CD4-positive, alpha-beta T cell (primary cell): ENCODE data around the gene PLXNB1. TPM values are rescaled to one million over a fixed set of nuclear protein-coding genes. Genes with fewer than 3 reads are reported as not detected.
A peak's percentile ranks its signal among the peaks of the same experiment; 100 is the strongest.

ENCODE experiments used
- ATAC-seq: fragments of 200-7000 bp; cut with Tn5 transposase; one replicate; pipeline ENCODE4 v1.10.0; 2022; ENCODE audit warnings: mild to moderate bottlenecking; ENCODE audit not compliant: poor library complexity
- CTCF ChIA-PET: fragments of 350-600 bp; sonication (Branson Sonifier 250); formaldehyde crosslinking; loops from one replicate; lab custom pipeline; 2021; ENCODE audit warnings: antibody characterized with exemption, inconsistent platforms; lab: Charles Lee
- POLR2A ChIA-PET: fragments of 350-600 bp; sonication (Branson Sonifier 250); formaldehyde crosslinking; loops from one replicate; lab custom pipeline; 2021; ENCODE audit warnings: antibody characterized with exemption, inconsistent platforms; lab: Charles Lee
- DNase-seq, 14 experiments: peaks; one replicate each; pipeline ENCODE4 v3.0.0-alpha.2; 2013 to 2020; ENCODE audit warnings: mixed read lengths in 2 of 14
- H3K27ac ChIP-seq, 2 donors: one replicate each; pipeline versions ENCODE4 v1.5.1 to v1.7.0; 2013; ENCODE audit warnings: low read length in 2 of 2, low read depth in 1 of 2, mild to moderate bottlenecking in 1 of 2
- H3K27me3 ChIP-seq, 2 experiments: 1 replicate in 1 of 2; 2 replicates in 1 of 2; pipeline versions ENCODE4 v1.6.1 to v1.7.0; 2013; ENCODE audit warnings: low read length in 2 of 2, control low read depth in 1 of 2, mild to moderate bottlenecking in 1 of 2, moderate library complexity in 1 of 2; ENCODE audit not compliant: insufficient read depth in 2 of 2, control insufficient read depth in 1 of 2
- H3K36me3 ChIP-seq: one replicate; pipeline ENCODE4 v1.6.1; 2013; ENCODE audit warnings: low read length, control low read depth; ENCODE audit not compliant: insufficient read depth
- H3K4me1 ChIP-seq: one replicate; pipeline ENCODE4 v1.6.1; 2013; ENCODE audit warnings: low read length, control low read depth; ENCODE audit not compliant: insufficient read depth
- H3K4me3 ChIP-seq: one replicate; pipeline ENCODE4 v1.5.1; 2013; ENCODE audit warnings: mild to moderate bottlenecking, low read length, moderate library complexity
- H3K9me3 ChIP-seq, 2 experiments: 1 replicate in 1 of 2; 2 replicates in 1 of 2; pipeline versions ENCODE4 v1.6.1 to v1.7.0; 2013; ENCODE audit warnings: low read length in 2 of 2, mild to moderate bottlenecking in 2 of 2, control low read depth in 1 of 2, moderate library complexity in 1 of 2; ENCODE audit not compliant: control insufficient read depth in 1 of 2, insufficient read depth in 1 of 2
- H3K27ac Mint-ChIP-seq: one replicate; pipeline ENCODE4 v1.8.0; 2020; ENCODE audit warnings: mixed read lengths
- H3K27me3 Mint-ChIP-seq: one replicate; pipeline ENCODE4 v1.8.0; 2021; ENCODE audit warnings: mixed read lengths
- H3K36me3 Mint-ChIP-seq: one replicate; pipeline ENCODE4 v1.8.0; 2021; ENCODE audit warnings: low read depth, mixed read lengths
- H3K4me1 Mint-ChIP-seq: one replicate; pipeline ENCODE4 v1.8.0; 2021; ENCODE audit warnings: low read depth, mixed read lengths
- H3K4me3 Mint-ChIP-seq: one replicate; pipeline ENCODE4 v1.8.0; 2020; ENCODE audit warnings: mild to moderate bottlenecking, mixed read lengths
- H3K9me3 Mint-ChIP-seq: one replicate; pipeline ENCODE4 v1.8.0; 2020; ENCODE audit warnings: mixed read lengths
- CTCF ChIP-seq: fragments of 200-600 bp; IDR thresholded peaks from one replicate; pipeline ENCODE4 v1.8.0; 2022; ENCODE audit warnings: antibody characterized with exemption, mild to moderate bottlenecking
- intact Hi-C, 2 experiments: fragments of 100-400 bp; cut with DNase I in 1 of 2; cut with micrococcal nuclease in 1 of 2; formaldehyde crosslinking; loops; one replicate each; pipeline versions ENCODE4 v1.15.1 to v1.9.0; 2023 to 2025; cut with DNase I, micrococcal nuclease
- total RNA-seq, 174 experiments: library from RNA in 2 of 174; stranded (reverse) in 2 of 174; gene quantifications; one replicate each; pipeline ENCODE4 v1.2.3 and lab custom pipeline; 2021 to 2026

PLXNB1 gene
- total RNA-seq, 2 experiments from 2014 or later, result 1.1 to 2.0 TPM

- Histone ChIP-seq H3K36me3 (peaks cover 4% of the 10 kb centered on the region), H3K4me3 (no peak overlapping the region), H3K27me3 (no peaks in the 10 kb centered on the region), H3K27ac (no peak overlapping the region), H3K9me3 (no peaks in the 10 kb centered on the region), H3K4me1 (peaks cover 17% of the 10 kb centered on the region)
- intact Hi-C loops, result no loop called here
- no peak overlapping the region for H3K27ac Mint-ChIP-seq
- H3K4me3 Mint-ChIP-seq, result peak overlapping the region; percentile 79
- POLR2A ChIA-PET, result no interaction called here
- peaks cover 15% of the 10 kb centered on the region for H3K4me1 Mint-ChIP-seq
- ATAC-seq (no peak), DNase-seq (no peak)
- no peak for TF ChIP-seq CTCF
- CTCF ChIA-PET, result no interaction called here
- no peaks in the 10 kb centered on the region for H3K9me3 Mint-ChIP-seq
- H3K27me3 Mint-ChIP-seq, result no peaks in the 10 kb centered on the region
- H3K36me3 Mint-ChIP-seq, result peaks cover 9% of the 10 kb centered on the region
Measured at GRCh38 chr3:48427630-48427962, 2.3 kb downstream of the PLXNB1 start.

GRCh38 chr3:48426944-48427629 is 2.8 kb downstream of the PLXNB1 start:
- no peak for DNase-seq
- H3K9me3 ChIP-seq, result no peaks in the 10 kb centered on the region
- ATAC-seq, result no peak
- H3K27me3 ChIP-seq, result no peaks in the 10 kb centered on the region
- H3K9me3 Mint-ChIP-seq, result no peaks in the 10 kb centered on the region
- H3K4me1 Mint-ChIP-seq, result peaks cover 15% of the 10 kb centered on the region
- H3K36me3 Mint-ChIP-seq, result peaks cover 4% of the 10 kb centered on the region
- intact Hi-C loops, result no loop called here
- no peak overlapping the region for H3K27ac ChIP-seq
- ChIA-PET CTCF (no interaction called here), POLR2A (no interaction called here)
- no peak overlapping the region for H3K27ac Mint-ChIP-seq
- no peaks in the 10 kb centered on the region for H3K27me3 Mint-ChIP-seq
- no peak for TF ChIP-seq CTCF
- H3K4me1 ChIP-seq, result peaks cover 17% of the 10 kb centered on the region
- no peaks in the 10 kb centered on the region for H3K36me3 ChIP-seq
- peak overlapping the region; percentile 32 for H3K4me3 Mint-ChIP-seq
- no peak overlapping the region for H3K4me3 ChIP-seq

- Mint-ChIP-seq H3K27me3 (no peaks in the 10 kb centered on the region), H3K4me3 (no peak overlapping the region), H3K9me3 (no peaks in the 10 kb centered on the region), H3K27ac (no peak overlapping the region), H3K4me1 (peaks cover 11% of the 10 kb centered on the region), H3K36me3 (no peaks in the 10 kb centered on the region)
- peaks cover 17% of the 10 kb centered on the region for H3K4me1 ChIP-seq
- H3K27me3 ChIP-seq, result no peaks in the 10 kb centered on the region
- TF ChIP-seq CTCF, result no peak
- no peaks in the 10 kb centered on the region for H3K36me3 ChIP-seq
- no peak for DNase-seq
- H3K4me3 ChIP-seq, result no peak overlapping the region
- no peaks in the 10 kb centered on the region for H3K9me3 ChIP-seq
- intact Hi-C loops, result no loop called here
- no peak overlapping the region for H3K27ac ChIP-seq
- CTCF ChIA-PET, result no interaction called here
- POLR2A ChIA-PET, result no interaction called here
- ATAC-seq, result no peak
Measured at GRCh38 chr3:48426401-48426909, 3.4 kb downstream of the PLXNB1 start.
